ENCODE results near the gene BMP2. TPM values are rescaled to one million over a fixed set of nuclear protein-coding genes. Genes with fewer than 3 reads are reported as not detected.

The BMP2 gene
- total and polyA plus RNA-seq, 12 donors, result 0.80 to 5.6 (median 2.1) TPM

- TF ChIP-seq POLR2A (IDR thresholded peaks at IDR 0.05) (no peak), CTCF (IDR thresholded peaks at IDR 0.05) (no peak)
- intact Hi-C loops (cut with DNase I), result no loop called here
- WGBS, 4 donors, result 76 to 92% (median 80%) methylated on average over 2 of the region's 2 CpGs
- H3K27ac ChIP-seq, result no peak overlapping the region
- H3K36me3 ChIP-seq (replicated peaks in 1 of 2), result no peaks in the 10 kb centered on the region
- DNase-seq, result no peak
- H3K4me3 ChIP-seq, result no peak overlapping the region
- no peaks in the 10 kb centered on the region for H3K27me3 ChIP-seq
- no peaks in the 10 kb centered on the region for H3K9me3 ChIP-seq (replicated peaks in 1 of 3)
- no peaks in the 10 kb centered on the region for H3K4me1 ChIP-seq (replicated peaks in 1 of 2)
These were observed 19.1 kb downstream of the BMP2 start for GRCh38 chr20:6786548-6786947.

- intact Hi-C loops (cut with DNase I), result no loop called here
- no peak for DNase-seq
- Histone ChIP-seq H3K4me1 (replicated peaks in 1 of 2) (no peaks in the 10 kb centered on the region), H3K27me3 (no peaks in the 10 kb centered on the region), H3K27ac (no peak overlapping the region), H3K9me3 (replicated peaks in 1 of 3) (no peaks in the 10 kb centered on the region), H3K36me3 (replicated peaks in 1 of 2) (no peaks in the 10 kb centered on the region), H3K4me3 (no peak overlapping the region)
- 76 to 93% (median 83%) methylated on average over 4 of the region's 4 CpGs for WGBS, 4 donors
- TF ChIP-seq CTCF (IDR thresholded peaks at IDR 0.05) (no peak), POLR2A (IDR thresholded peaks at IDR 0.05) (no peak)
These were observed 25.3 kb downstream of the BMP2 start for GRCh38 chr20:6792789-6793188.

GRCh38 chr20:6802227-6802626 lies 34.7 kb downstream of the BMP2 start:
- 88 to 94% (median 93%) methylated on average over 2 of the region's 2 CpGs for WGBS, 4 donors
- Histone ChIP-seq H3K4me3 (no peak overlapping the region), H3K27ac (no peak overlapping the region), H3K9me3 (replicated peaks in 1 of 3) (peaks cover 0 to 5% (median 0%) of the 10 kb centered on the region in 3 donors), H3K4me1 (replicated peaks in 1 of 2) (no peaks in the 10 kb centered on the region), H3K36me3 (replicated peaks in 1 of 2) (no peaks in the 10 kb centered on the region), H3K27me3 (peaks cover 3% of the 10 kb centered on the region)
- intact Hi-C loops (cut with DNase I), result no loop called here
- no peak for DNase-seq
- no peak for TF ChIP-seq CTCF (IDR thresholded peaks at IDR 0.05)
- TF ChIP-seq POLR2A (IDR thresholded peaks at IDR 0.05), result no peak

- intact Hi-C loops (cut with DNase I), result no loop called here
- TF ChIP-seq CTCF (IDR thresholded peaks at IDR 0.05), result no peak
- TF ChIP-seq POLR2A (IDR thresholded peaks at IDR 0.05), result no peak
- 68 to 77% (median 72%) methylated on average over 1 of the region's 1 CpG for WGBS, 4 donors
- no peak overlapping the region for H3K27ac ChIP-seq
- H3K9me3 ChIP-seq (replicated peaks in 1 of 3), result peaks cover 0 to 5% (median 0%) of the 10 kb centered on the region in 3 donors
- peaks cover 3% of the 10 kb centered on the region for H3K27me3 ChIP-seq
- H3K4me1 ChIP-seq (replicated peaks in 1 of 2), result no peaks in the 10 kb centered on the region
- no peak for DNase-seq
- no peak overlapping the region for H3K4me3 ChIP-seq
- H3K36me3 ChIP-seq (replicated peaks in 1 of 2), result no peaks in the 10 kb centered on the region
These were observed 38.8 kb downstream of the BMP2 start for GRCh38 chr20:6806275-6806674.

Data from adrenal gland (tissue), 12 donors.